Stimulated activated CD4-positive, alpha-beta T cell treated with anti-CD3 and anti-CD28 coated beads, Interleukin-1b, Interleukin-23, amount 100 ng/mL, for 48 hours (primary cell): ENCODE data around the gene AGAP1.

ENCODE experiments used
- DNase-seq: peaks from one replicate; pipeline ENCODE4 v3.0.0-alpha.2; 2020

AGAP1 gene

GRCh38 chr2:235958931-235959410 is 465.1 kb downstream of the AGAP1 start:
- no peak for DNase-seq

GRCh38 chr2:235960011-235960715 is 466.3 kb downstream of the AGAP1 start:
- DNase-seq: no peak

- DNase-seq: no peak
Observed at GRCh38 chr2:235960716-235961640, 467.1 kb downstream of the AGAP1 start.

DNA sequence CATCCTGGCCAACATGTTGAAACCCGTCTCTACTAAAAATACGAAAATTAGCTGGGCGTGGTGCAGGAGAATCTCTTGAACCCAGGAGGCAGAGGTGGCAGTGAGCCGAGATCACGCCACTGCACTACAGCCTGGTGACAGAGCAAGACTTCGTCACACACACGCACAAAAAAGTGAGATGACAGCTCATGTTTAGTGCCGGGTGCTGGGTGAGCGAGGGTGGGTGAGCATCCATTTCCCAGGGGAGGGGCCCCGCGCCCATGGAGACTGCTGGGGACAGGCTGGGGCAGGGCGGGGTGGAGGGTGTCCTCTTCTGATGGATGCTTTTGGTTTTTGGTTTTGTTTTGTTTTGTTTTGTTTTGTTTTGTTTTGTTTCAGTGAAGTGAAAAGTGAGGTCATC is 467.9 kb downstream of the AGAP1 start:
- DNase-seq: no peak

- no peak for DNase-seq
Observed at GRCh38 chr2:235963853-235964577, 470.2 kb downstream of the AGAP1 start.

DNA sequence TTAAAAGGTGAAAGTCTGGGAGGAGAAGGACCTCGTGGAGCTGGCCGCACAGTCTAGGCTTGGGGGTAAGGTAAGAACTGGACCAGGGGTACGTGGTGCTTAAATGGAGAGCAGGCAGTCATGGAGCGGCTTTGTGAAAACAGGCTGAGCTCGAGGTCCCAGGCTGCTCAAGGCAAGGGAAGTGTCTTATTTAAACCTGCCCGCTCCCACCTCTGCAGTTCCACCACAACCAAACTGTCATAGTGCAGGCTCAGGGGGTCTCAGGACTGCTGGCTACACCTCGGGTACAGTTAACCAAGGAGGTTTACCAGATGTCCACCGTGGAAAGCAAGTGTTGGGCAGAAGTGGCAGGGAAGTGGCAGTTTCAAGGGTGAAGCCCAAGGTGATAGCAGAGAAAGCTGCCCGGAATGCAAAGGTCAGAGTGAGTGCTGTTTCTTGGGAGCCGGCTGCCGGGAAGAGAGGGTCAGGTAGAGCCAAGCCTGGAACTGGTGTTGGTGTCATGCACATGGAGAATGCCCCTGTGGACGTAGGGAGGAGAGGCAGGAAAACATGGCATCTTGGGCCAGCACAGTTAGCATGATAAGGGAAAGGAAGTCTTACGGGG is 471.0 kb downstream of the AGAP1 start:
- no peak for DNase-seq

- DNase-seq: no peak
Observed at GRCh38 chr2:235966396-235966795, 472.6 kb downstream of the AGAP1 start.

- DNase-seq: no peak
Observed at GRCh38 chr2:235966932-235967757, 473.3 kb downstream of the AGAP1 start.

- no peak for DNase-seq
Observed at GRCh38 chr2:235968155-235968554, 474.3 kb downstream of the AGAP1 start.

DNA sequence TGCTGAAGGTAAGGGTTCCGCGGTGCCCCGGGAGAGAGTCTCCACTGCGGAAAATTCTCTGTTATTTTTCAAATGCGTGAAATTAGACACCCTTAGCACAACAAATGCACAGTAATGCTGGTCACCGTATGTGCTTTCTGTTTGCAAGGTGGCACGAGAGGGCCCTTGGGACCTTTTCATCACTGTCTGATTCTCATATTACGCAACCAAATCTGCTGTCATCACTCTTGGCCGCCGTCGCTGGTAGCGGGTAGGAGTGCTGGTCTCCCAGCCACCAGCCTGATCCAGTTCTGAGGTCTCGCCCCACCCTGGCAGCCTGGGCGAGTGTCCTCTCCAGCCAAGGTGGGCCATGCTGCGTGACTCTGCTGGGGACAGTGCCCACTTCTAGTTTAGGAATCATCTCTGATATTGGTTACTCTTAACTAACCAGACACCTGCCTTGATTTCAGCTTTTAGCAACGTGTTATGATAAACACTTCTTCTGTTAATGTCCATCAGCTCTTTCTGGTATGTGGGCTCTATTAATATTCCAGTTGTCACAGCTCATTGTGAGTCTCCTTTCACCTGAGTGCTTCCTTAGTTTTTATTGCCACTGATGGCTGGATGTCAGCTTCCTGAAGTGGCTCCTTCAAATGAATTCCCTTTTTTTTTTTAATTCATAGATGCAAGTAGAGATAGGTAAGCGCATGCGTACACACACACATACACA is 474.9 kb downstream of the AGAP1 start:
- DNase-seq: no peak

DNA sequence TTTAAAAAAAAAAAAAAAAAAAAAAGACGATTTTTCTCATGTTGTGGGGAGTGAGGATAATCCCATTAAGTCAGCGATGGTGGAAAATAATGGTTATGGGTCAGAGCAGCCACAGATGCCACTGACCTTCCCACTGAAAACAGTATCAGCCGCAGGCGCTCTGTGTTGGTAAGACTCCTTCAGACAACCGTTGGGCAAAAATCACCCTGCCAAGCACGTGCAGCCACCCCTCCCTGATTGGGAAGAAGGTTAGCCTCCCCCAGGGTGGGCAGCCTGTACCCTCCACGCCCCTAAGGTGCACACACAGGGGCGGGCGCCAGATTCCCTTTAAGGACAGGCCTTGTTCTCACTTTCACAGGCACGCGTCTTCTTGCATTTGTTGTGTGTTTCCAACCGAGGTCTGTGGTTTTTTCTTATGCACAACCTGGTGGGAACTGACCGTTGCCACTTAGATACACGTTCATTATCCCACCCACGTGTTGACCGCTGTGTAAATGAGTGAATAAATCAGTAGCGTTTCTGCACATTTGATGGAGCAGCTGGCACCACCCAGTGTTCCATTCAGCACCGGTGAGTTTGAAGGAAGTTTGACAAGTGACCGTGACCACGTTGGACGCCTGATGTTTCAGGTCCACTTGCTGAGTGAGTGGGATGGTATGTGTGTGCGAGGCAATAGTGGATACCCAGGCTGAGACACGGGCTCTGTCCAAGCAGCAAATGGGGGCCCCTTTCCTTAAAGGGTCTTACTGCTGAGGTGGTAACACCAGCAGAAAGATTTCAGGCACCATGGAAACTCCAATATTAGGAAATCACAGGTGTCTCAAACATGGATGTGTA is 476.6 kb downstream of the AGAP1 start:
- DNase-seq: no peak

DNA sequence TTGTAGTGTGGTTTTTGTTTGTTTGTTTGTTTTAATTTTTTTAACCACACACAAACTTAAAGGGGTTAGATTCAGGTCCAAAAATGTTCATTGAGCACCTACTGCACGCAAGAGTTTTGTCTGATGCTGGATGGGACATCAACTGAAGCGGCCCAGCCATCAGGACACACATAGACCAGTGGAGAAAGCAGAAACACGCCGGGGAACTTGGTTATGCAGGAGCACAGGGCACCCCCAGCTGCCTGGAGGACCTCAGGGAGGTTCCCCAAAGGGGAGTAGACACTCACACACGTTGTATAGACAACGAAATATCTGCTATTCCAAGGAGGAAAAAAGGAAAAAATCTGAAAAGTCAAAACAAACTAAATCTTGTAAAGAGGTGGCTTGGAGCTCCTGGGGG is 482.7 kb downstream of the AGAP1 start:
- no peak for DNase-seq

GRCh38 chr2:235976956-235977355 is 483.1 kb downstream of the AGAP1 start:
- no peak for DNase-seq

DNA sequence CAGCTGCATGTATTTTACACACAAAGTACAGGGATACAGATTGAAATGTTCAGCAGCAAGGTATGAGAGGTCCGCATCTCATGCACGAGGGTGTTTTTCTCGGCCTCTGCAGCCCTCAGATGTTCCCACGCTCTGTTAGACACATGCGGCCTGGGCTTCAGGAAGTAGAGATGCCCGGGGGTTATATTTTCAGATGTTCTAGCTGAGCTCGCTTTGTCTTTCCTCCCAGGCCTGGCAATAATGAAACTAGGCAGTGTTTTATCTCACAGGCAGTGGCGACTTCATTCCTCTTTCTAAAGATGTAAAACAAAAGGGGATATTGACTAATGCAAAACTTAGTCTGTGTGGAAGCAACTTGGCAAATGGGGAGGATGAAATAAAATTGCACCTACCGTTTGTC is 483.6 kb downstream of the AGAP1 start:
- no peak for DNase-seq

- DNase-seq: no peak
Observed at GRCh38 chr2:235978022-235978421, 484.2 kb downstream of the AGAP1 start.

DNA sequence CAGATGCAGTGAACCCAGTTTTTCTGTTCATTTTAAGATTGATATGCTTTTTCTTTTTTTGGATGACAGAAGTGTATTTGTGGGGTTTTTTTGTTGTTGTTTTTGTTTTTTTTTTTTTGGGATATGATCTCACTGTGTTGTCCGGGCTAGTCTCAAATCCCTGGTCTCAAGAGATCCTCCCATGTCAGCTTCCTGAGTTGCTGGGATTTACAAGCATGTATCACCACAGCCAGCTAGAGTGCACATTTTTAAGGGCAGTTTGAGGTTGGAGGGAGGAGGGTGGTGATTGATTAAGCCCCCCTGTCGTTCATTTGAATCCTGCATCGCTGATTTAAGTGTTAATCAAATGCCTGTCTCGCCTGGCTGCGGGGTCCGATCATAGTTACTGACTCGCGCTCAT is 485.2 kb downstream of the AGAP1 start:
- no peak for DNase-seq

DNA sequence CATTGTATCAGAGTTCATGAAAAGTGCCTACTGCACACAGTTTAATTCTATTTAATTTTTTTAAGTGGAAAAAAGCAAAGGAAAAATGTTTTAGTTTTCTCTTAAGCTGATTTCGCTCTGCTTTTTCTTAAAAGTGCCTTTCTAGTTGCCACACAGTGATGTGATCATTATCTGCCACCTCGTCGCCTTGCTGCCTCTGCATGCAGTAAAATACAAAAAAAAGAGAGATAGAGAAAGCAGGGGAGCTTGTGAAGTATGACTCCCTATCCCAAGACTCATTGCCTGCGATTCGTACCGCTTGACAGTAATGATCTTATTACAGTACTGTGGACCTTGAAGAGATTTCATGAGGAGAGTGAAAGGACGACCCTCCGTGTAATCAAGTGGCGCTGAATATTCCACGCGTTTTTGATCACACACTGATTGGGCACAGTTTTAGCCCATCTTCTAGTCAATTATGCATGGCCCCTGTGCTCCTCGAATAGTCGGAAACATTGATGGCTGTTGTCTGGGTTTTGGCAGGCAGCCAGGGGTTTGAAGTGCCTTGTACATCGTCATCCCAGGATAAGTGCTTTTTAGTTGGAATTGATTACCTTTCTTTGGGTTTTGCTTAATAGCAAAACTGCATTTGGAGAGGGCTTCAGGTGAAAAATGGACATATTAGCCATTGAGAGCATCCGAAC is 486.1 kb downstream of the AGAP1 start:
- DNase-seq: no peak

- DNase-seq: no peak
Observed at GRCh38 chr2:235981631-235982030, 487.8 kb downstream of the AGAP1 start.

- no peak for DNase-seq
Observed at GRCh38 chr2:235983016-235983415, 489.2 kb downstream of the AGAP1 start.

DNA sequence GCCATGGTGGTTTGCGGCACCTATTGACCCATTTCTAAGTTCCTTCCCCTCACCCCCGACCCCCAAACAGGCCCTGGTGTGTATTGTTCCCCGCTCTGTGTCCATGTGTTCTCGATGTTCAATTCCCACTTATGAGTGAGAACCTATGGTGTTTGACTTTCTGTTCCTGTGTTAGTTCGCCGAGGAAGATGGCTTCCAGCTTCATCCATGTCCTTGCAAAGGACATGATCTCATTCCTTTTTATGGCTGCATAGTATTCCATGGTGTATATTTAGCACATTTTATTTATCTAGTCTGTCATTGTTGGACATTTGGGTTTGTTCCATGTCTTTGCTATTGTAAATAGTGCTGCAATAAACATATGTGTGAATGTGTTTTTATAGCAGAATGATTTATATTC is 490.7 kb downstream of the AGAP1 start:
- no peak for DNase-seq
